Endothelial cell of umbilical vein (primary cell): ENCODE results near the gene SMARCA4.

Source experiments
- CTCF ChIP-seq, 2 donors: IDR thresholded peaks; 1 replicate in 1 of 2; 2 replicates in 1 of 2; pipeline ENCODE4 v1.5.1; 2011; ENCODE audit warnings: low read length in 2 of 2, mild to moderate bottlenecking in 2 of 2, moderate library complexity in 2 of 2, control low read depth in 1 of 2, inconsistent platforms in 1 of 2, low read depth in 1 of 2; ENCODE audit not compliant: insufficient read depth in 1 of 2; ENCODE audit errors: extremely low read depth in 1 of 2
- EZH2 ChIP-seq: IDR thresholded peaks from 2 replicates; pipeline ENCODE4 v1.6.1; 2012; ENCODE audit warnings: borderline replicate concordance, low read depth, mild to moderate bottlenecking, moderate library complexity, low read length, inconsistent platforms; ENCODE audit not compliant: severe bottlenecking
- GATA2 ChIP-seq: IDR thresholded peaks from 2 replicates; pipeline ENCODE4 v1.7.0; 2011; ENCODE audit warnings: low read depth, mild to moderate bottlenecking, moderate library complexity, mixed read lengths, low read length; ENCODE audit not compliant: insufficient read length, insufficient read depth
- POLR2A ChIP-seq: IDR thresholded peaks from 2 replicates; pipeline ENCODE4 v1.6.1; 2012; ENCODE audit warnings: low read depth, mild to moderate bottlenecking, control low read depth, low read length
- POLR2AphosphoS5 ChIP-seq: IDR thresholded peaks from 2 replicates; pipeline ENCODE4 v1.6.1; 2012; ENCODE audit warnings: low read depth, mild to moderate bottlenecking, control low read depth, low read length, moderate library complexity; ENCODE audit not compliant: insufficient read depth

GRCh38 chr19:11023710-11024109, 62.9 kb downstream of the SMARCA4 start:
- TF ChIP-seq CTCF (IDR thresholded peaks at IDR 0.05; ENCODE audit: extremely low read depth in 1 of 2, insufficient read depth in 1 of 2, low read depth in 1 of 2, low read length in 2 of 2) (no peak), GATA2 (no peak), POLR2AphosphoS5 (no peak), POLR2A (no peak), EZH2 (no peak)
